Measurements from ENCODE around the gene POLR2A. TPM values are rescaled to one million over a fixed set of nuclear protein-coding genes. Genes with fewer than 3 reads are reported as not detected.
A peak's percentile ranks its signal among the peaks of the same experiment; 100 is the strongest.

Gene POLR2A
- total RNA-seq, 4 donors from 2014 or later = 41.0 to 55.3 (median 47.3) TPM

DNA sequence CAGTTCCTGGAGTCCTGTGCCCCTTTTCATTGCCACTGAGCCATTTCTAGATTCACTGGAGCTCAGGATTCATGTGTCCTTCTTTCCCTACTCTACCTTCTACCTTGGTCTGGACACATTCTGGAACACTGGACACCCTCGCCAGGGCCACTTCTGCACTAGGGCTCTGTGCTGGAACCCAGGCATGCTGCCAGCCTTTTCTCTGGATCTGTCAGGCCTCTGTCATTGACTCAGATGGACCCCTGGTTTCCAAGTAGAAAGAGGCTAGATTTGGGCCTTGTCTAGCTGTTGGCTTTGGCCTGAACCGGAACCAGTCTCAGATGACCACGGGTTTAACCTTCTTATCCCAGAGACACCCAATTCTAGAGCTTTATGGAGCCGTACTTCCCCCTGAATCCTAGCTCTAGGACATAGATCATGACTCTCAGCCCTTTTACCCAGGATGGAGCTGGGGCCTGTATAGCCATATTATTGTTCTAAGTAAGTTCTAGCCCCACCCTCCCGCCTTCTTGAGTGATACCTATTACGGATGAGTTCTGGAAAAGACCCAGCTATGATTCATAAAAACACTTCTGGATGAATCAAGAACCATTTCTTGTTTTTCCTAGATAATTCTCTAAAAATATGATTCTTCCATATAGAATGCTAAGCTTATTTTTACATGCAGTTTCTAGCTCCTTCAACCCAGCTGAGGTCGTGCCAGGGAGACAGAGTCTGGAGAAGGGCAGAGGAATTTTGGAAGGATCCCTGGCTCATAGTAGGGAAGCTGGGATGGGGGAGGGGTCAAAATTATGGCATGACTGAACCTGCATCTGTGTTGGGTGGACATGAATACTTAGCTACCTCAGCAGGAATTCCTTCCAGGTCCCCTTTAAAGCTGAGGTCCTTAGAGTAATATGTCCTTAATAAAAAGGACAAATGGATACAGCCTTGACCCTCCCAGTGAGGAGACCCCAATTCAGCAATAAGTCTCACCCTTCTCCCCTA lies 40.4 kb upstream of the POLR2A start:
- no peak for ATAC-seq
- H3K4me3 ChIP-seq = no peak overlapping the region
- H3K9me3 ChIP-seq = no peaks in the 10 kb centered on the region
- TF ChIP-seq EP300 (IDR thresholded peaks at IDR 0.05) (no peak), POLR2A (IDR thresholded peaks at IDR 0.05) (no peak), POLR2AphosphoS5 (IDR thresholded peaks at IDR 0.05) (no peak)
- TF ChIP-seq, protein P1, sequence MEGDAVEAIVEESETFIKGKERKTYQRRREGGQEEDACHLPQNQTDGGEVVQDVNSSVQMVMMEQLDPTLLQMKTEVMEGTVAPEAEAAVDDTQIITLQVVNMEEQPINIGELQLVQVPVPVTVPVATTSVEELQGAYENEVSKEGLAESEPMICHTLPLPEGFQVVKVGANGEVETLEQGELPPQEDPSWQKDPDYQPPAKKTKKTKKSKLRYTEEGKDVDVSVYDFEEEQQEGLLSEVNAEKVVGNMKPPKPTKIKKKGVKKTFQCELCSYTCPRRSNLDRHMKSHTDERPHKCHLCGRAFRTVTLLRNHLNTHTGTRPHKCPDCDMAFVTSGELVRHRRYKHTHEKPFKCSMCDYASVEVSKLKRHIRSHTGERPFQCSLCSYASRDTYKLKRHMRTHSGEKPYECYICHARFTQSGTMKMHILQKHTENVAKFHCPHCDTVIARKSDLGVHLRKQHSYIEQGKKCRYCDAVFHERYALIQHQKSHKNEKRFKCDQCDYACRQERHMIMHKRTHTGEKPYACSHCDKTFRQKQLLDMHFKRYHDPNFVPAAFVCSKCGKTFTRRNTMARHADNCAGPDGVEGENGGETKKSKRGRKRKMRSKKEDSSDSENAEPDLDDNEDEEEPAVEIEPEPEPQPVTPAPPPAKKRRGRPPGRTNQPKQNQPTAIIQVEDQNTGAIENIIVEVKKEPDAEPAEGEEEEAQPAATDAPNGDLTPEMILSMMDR (IDR thresholded peaks at IDR 0.05) = no peak
- H3K4me1 ChIP-seq = peaks cover 3 to 49% (median 22%) of the 10 kb centered on the region in 3 donors
- 71 to 90% methylated on average over 5 to 7 of the region's 7 CpGs for WGBS, 2 donors (ENCODE audit: low coverage in 1 of 2)
- no peak overlapping the region for H3K27ac ChIP-seq
- H3K36me3 ChIP-seq = no peaks in the 10 kb centered on the region
- peaks cover 97% of the 10 kb centered on the region for H3K27me3 ChIP-seq

DNA sequence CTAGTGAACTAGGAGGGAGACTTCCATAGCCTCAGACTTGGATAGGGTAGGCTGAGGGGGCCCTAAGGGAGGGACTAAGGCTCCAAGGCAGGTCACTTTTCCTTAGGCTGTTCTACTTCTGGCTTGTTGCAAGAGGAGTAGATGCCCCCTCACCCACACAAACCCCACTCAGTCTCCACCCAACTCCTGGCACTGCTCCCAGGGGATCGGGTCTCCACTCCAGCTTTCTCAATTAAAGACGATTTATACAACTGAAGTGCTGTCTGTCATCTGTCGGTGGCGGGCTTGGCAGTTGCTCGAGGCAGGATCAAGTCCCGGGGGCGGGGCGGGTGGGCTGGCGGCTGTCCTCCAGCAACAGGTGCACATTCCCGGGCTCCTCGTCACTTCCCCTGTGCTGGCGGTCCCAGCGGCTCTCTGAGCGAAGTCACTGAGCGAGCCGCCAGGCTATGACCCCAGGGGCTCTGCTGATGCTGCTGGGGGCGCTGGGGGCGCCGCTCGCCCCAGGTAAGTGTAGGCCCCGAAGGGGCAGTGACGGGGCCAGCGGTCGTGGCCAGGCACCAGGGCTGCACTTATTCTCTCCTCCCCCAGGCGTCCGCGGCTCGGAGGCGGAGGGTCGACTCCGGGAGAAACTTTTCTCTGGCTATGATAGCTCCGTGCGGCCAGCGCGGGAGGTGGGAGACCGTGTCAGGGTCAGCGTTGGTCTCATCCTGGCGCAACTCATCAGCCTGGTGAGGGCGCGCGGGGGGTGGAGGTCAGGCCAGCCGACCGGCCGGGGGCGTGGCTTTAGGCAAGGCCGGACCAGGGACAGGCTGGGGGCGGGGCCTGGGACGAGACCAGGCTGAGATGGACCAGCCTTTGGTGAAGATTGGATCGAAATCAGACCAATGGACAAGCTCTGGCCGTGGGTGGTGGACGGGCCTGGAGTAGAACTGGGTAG lies 39.2 kb upstream of the POLR2A start, which contains the start of gene CHRNB1:
CHRNB1 (plus strand) TSS at position 380 of the 937 bp plus-strand sequence; CDS start at position 447, 67 bp downstream.
- H3K27ac ChIP-seq = peak within 1 kb of the TSS in 1 of 4 donors; percentile 39
- peaks cover 91% of the 10 kb centered on the region for H3K27me3 ChIP-seq
- no peaks in the 10 kb centered on the region for H3K9me3 ChIP-seq
- H3K4me3 ChIP-seq = peak within 1 kb of the TSS; percentile 6 to 44
- TF ChIP-seq, protein P1 (IDR thresholded peaks at IDR 0.05) = peak in 1 of 4 experiments; percentile 19
- no peak for TF ChIP-seq EP300 (IDR thresholded peaks at IDR 0.05)
- peaks cover 0 to 37% (median 16%) of the 10 kb centered on the region in 3 donors for H3K4me1 ChIP-seq
- peak; percentile 73 for ATAC-seq
- H3K36me3 ChIP-seq = no peaks in the 10 kb centered on the region
- WGBS, 2 donors (ENCODE audit: low coverage in 1 of 2) = 0% methylated on average over 1 to 4 of the region's 51 CpGs

DNA sequence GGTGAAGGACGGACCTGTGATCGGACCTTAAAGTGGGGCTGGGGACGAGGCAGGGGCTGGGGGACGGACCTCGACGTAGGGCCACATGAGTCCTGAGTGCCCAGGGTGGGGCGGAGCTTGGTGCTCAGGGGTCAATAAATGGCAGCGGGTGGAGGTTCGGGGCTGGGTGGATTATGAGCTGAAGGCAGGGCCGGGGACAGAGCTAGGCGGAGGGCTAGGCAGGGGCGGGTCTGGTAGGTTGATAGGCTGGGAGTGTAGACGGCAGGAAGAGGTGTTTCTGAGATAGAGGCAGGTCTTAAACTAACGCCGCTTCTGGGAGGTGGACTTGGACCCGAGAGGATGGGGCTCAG lies 38.6 kb upstream of the POLR2A start:
- Histone ChIP-seq H3K4me3 (peak overlapping the region in 1 of 2 donors; percentile 44), H3K4me1 (peaks cover 0 to 31% (median 9%) of the 10 kb centered on the region in 3 donors), H3K27ac (no peak overlapping the region), H3K27me3 (peaks cover 85% of the 10 kb centered on the region), H3K9me3 (no peaks in the 10 kb centered on the region), H3K36me3 (no peaks in the 10 kb centered on the region)
- WGBS, 2 donors (ENCODE audit: low coverage in 1 of 2) = 10 to 18% methylated on average over 14 of the region's 16 CpGs
- peak; percentile 40 for ATAC-seq
- TF ChIP-seq POLR2A (IDR thresholded peaks at IDR 0.05) (no peak), POLR2AphosphoS5 (IDR thresholded peaks at IDR 0.05) (no peak), EP300 (IDR thresholded peaks at IDR 0.05) (no peak)
- TF ChIP-seq, protein P1 (IDR thresholded peaks at IDR 0.05) = no peak

DNA sequence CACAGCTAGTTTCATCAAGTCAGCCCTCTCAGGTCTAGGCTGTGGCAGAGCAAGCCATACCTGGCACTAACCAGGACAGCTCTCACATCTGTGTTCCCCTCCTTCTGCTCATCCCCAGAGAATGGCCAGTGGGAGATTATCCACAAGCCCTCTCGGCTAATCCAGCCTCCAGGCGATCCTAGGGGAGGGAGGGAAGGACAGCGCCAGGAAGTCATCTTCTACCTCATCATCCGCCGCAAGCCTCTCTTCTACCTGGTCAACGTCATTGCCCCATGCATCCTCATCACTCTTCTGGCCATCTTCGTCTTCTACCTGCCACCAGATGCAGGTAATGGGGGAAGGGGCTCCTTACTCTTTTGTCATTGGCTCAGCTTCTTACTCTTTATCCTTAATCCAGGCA lies 35.7 kb upstream of the POLR2A start:
- peaks cover 57% of the 10 kb centered on the region for H3K27me3 ChIP-seq
- WGBS, 2 donors (ENCODE audit: low coverage in 1 of 2) = 73 to 81% methylated on average over 6 to 7 of the region's 7 CpGs
- H3K4me1 ChIP-seq = peaks cover 0 to 24% (median 7%) of the 10 kb centered on the region in 3 donors
- H3K4me3 ChIP-seq = no peak overlapping the region
- H3K36me3 ChIP-seq = no peaks in the 10 kb centered on the region
- no peak for ATAC-seq
- no peak overlapping the region for H3K27ac ChIP-seq
- H3K9me3 ChIP-seq = no peaks in the 10 kb centered on the region
- TF ChIP-seq POLR2AphosphoS5 (IDR thresholded peaks at IDR 0.05) (no peak), POLR2A (IDR thresholded peaks at IDR 0.05) (no peak), EP300 (IDR thresholded peaks at IDR 0.05) (no peak)
- TF ChIP-seq, protein P1 (IDR thresholded peaks at IDR 0.05) = no peak

Measured in gastroesophageal sphincter (tissue), 4 donors.